Mesodermal cell (in vitro differentiated cells): ENCODE measurements around the gene ADIG.
"Not testable (repeated sequence)": the region's sequence is repeated elsewhere in the genome, so short reads cannot be mapped to it uniquely, and the experiment has no call there.

Experiments
- H3K27ac ChIP-seq: 2 replicates; pipeline ENCODE4 v1.7.0; 2013; ENCODE audit warnings: mild to moderate bottlenecking, low read depth, low read length, moderate library complexity; ENCODE audit not compliant: severe bottlenecking
- H3K36me3 ChIP-seq: 2 replicates; pipeline ENCODE4 v1.7.1; 2013; ENCODE audit warnings: mild to moderate bottlenecking, low read length, moderate library complexity; ENCODE audit not compliant: control insufficient read depth, insufficient read depth
- H3K4me1 ChIP-seq: one replicate; pipeline ENCODE4 v1.7.1; 2013; ENCODE audit warnings: mild to moderate bottlenecking, low read length; ENCODE audit not compliant: insufficient read depth, control insufficient read depth, poor library complexity, severe bottlenecking
- H3K4me3 ChIP-seq: 2 replicates; pipeline ENCODE4 v1.7.0; 2013; ENCODE audit warnings: low read length, control low read depth, mild to moderate bottlenecking; ENCODE audit not compliant: insufficient read depth, poor library complexity, severe bottlenecking; ENCODE audit errors: extremely low read depth
- H3K9me3 ChIP-seq: 2 replicates; pipeline ENCODE4 v1.7.1; 2013; ENCODE audit warnings: mild to moderate bottlenecking, low read length, moderate library complexity; ENCODE audit not compliant: control insufficient read depth
- WGBS, 2 experiments: methylation state at CpG; one replicate each; pipeline ENCODE4 v1.1.5; 2013; ENCODE audit warnings: missing lambda C conversion rate in 2 of 2; ENCODE audit not compliant: insufficient coverage in 2 of 2; 5-methylcytosine and 5-hydroxymethylcytosine counted together

Gene ADIG

DNA sequence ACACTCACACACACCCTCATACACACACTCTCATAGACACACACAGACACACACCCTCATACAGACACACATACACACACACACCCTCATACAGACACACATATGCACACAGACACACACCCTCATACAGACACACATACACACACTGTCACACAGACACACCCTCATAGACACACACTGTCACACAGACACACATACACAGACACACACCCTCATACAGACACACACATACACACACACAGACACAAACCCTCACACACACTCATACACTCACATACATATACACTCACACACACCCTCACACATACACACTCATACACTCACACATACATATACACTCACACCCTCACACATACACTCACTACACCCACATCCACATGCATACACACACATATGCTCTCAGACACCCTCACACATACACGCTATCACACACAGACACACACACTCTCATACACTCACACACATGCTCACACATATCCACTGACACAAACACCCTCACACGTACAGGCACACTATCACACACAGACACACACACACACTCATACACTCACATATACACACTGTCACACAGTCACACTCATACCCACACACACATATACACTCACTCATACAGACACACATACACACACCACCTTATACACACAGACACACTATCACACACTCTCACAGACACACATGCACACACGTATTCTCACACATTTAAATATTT lies 9.1 kb downstream of the ADIG start:
- no peaks in the 10 kb centered on the region for H3K9me3 ChIP-seq
- no peaks in the 10 kb centered on the region for H3K36me3 ChIP-seq
- 85 to 92% methylated on average over 3 of the region's 3 CpGs for WGBS, 2 experiments
- no peak overlapping the region for H3K27ac ChIP-seq
- peaks cover 8% of the 10 kb centered on the region for H3K4me1 ChIP-seq
- no peak overlapping the region for H3K4me3 ChIP-seq

DNA sequence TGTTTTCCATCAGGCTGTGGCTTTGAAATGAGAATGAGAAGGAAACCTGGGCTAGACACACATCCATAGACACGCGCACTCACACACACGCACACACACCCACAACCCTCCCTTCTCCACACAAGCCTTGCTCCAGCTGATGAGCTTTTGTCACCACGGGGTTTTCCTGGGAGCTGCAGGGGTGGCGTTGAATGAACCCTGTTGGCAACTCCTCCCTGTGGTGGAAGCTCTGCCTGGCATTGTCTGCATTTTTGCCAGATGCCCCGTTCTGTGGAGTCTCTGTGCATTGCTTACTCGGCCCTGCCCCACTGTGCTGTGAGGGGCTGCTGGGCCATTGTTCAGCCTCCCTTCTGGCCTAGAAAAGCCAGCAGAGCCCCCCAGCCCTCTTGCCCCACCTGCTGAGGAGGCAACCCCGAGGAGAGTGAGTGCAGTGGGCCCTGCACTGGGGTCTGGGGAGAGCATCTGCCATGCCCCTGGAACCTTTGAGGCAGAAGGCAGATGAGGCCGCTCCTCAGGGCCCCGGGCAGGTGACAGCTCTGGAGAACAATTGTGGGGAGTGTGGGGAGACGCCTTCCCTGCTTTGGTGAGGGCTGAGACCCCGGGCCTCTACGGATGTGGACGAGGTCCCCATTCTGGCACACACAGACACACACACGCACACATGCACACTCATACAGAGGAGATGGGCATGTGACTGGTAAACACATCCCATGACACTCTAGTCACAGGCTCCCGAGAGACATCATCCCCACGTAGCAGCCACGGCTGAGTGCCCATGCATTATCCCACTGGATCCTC lies 9.9 kb downstream of the ADIG start:
- Histone ChIP-seq H3K36me3 (no peaks in the 10 kb centered on the region), H3K4me1 (peaks cover 8% of the 10 kb centered on the region), H3K4me3 (no peak overlapping the region), H3K27ac (no peak overlapping the region), H3K9me3 (no peaks in the 10 kb centered on the region)
- 89 to 92% methylated on average over 14 to 16 of the region's 18 CpGs for WGBS, 2 experiments

DNA sequence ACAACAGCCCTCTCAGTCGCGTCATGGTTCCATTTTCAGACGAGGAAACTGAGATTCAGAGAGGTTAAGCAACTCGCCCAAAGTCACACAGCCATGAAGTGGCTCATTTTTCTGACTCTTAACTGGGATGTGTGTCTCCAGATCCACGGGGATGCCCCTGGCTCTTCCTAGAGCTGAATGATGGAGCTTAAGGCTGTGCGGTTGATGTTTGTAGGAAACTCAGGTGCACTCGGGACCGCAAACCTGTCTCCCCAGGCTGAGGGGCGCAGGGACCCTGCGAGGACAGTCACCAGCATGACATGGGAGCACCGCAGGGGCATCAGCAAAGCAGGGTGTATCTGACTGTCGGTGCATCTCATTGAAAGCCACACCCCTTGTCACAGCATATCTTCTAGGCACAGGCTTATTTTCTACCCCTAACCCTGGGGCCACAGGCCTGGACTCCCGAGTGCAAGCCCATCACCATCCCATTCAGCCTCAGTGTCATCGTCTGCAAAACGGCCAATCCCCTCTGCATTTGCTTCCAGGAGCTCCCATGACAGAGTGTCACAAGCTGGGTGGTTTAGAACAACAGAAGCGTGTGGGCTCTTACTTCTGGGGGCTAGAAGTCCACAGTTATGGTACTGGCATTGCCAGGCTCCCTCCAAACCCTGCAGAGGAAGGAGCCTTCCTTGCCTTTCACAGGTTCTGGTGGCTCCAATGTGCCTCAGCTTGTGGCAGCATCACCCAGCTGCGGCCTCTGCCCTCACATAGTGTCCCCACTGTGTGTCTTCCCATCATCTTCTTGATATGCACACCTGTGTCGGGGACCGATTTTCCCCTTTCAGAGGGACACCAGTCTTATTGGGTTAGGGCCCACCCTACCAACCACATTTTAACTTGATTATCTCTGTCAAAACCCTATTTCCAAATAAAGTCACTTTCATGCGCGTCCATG lies 10.7 kb downstream of the ADIG start:
- Histone ChIP-seq H3K4me1 (peaks cover 8% of the 10 kb centered on the region), H3K4me3 (no peak overlapping the region), H3K9me3 (no peaks in the 10 kb centered on the region), H3K36me3 (no peaks in the 10 kb centered on the region), H3K27ac (peak overlapping the region; percentile 36)
- WGBS, 2 experiments, result 90% methylated on average over 18 to 20 of the region's 21 CpGs

DNA sequence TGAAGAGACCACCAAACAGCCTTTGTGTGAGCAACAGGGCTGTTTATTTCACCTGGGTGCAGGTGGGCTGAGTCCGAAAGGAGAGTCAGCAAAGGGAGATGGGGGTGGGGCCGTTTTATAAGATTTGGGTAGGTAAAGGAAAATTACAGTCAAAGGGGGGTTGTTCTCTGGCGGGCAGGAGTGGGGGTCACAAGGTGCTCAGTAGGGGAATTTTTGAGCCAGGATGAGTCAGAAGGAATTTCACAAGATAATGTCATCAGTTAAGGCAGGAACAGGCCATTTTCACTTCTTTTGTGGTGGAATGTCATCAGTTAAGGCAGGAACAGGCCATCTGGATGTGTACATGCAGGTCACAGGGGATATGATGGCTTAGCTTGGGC lies 11.4 kb downstream of the ADIG start:
- not testable (repeated sequence) for H3K9me3 ChIP-seq, H3K4me1 ChIP-seq, H3K36me3 ChIP-seq, H3K4me3 ChIP-seq
- H3K27ac ChIP-seq, result peak overlapping the region; percentile 36
- 50% methylated on average over 3 of the region's 3 CpGs; no CpG with 5 or more reads in 1 of the 2 experiments for WGBS, 2 experiments

DNA sequence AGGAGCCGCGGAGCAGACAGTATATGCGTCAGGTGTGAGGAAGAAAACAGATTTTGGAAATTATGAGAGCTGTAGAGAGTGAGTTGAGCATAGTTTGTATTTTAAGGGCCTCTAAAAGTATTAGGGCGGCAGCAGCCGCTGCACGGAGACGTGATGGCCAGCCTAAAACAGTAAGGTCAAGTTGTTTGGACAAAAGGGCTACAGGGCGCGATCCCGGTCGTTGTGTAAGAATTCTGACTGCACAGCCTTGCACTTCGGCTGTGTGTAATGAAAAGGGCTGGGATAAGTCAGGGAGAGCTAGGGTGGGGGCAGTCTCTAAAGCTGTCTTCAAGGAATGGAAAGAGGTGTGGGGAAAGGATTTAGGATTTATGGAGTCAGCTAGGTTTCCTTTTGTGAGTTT lies 13.3 kb downstream of the ADIG start:
- H3K4me1 ChIP-seq, H3K36me3 ChIP-seq, H3K4me3 ChIP-seq, H3K9me3 ChIP-seq, H3K27ac ChIP-seq: not testable (repeated sequence)
- WGBS, 2 experiments, result 91 to 95% methylated on average over 12 of the region's 12 CpGs

DNA sequence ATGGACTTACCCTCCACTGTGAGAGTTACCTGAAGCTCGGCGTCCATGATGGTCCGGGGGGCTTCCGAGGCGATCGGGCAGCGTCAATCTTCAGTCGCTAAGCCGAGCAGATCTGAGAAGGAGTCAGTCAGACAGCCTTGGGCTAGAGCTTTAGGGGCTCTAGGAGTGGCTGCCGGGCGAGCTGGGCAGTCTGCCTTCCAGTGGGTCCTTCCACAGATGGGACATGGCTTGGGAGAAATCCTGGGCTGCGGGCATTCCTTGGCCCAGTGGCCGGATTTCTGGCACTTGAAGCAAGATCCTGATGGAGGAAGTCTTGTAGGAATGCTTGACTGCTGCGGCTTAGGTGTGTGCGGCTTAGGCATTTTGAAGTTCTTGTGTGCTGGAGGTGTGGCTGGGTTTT lies 14.9 kb downstream of the ADIG start:
- not testable (repeated sequence) for H3K36me3 ChIP-seq, H3K27ac ChIP-seq, H3K4me3 ChIP-seq, H3K9me3 ChIP-seq
- peaks cover 14% of the 10 kb centered on the region for H3K4me1 ChIP-seq
- WGBS, 2 experiments, result 94 to 97% methylated on average over 12 to 13 of the region's 15 CpGs

DNA sequence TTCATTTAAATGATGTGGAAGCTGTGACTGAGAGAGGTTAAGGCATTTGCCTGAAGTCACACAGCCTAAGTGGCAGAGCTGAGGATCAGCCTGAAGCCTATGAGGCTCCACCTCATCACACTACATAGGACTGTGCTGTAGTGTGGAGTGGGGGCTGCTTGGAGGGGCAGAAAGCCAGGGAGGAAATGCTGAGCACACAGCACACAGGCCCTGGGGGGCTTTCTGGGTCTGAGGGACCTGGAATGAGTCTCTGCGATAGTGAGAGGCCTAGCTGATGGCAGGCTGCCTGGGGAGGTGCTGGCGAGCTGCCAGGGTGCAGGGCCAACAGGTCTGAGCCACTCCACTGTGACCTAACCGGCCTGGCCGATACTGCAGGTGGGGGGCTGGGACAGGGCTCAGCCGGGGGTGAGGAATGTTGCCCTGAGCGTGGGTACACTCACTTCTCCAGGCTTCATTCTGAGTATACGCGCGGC lies 18.4 kb downstream of the ADIG start:
- peaks cover 29% of the 10 kb centered on the region for H3K4me1 ChIP-seq
- H3K36me3 ChIP-seq, result no peaks in the 10 kb centered on the region
- H3K4me3 ChIP-seq, result no peak overlapping the region
- no peaks in the 10 kb centered on the region for H3K9me3 ChIP-seq
- H3K27ac ChIP-seq, result no peak overlapping the region
- 65 to 78% methylated on average over 5 to 9 of the region's 9 CpGs for WGBS, 2 experiments

DNA sequence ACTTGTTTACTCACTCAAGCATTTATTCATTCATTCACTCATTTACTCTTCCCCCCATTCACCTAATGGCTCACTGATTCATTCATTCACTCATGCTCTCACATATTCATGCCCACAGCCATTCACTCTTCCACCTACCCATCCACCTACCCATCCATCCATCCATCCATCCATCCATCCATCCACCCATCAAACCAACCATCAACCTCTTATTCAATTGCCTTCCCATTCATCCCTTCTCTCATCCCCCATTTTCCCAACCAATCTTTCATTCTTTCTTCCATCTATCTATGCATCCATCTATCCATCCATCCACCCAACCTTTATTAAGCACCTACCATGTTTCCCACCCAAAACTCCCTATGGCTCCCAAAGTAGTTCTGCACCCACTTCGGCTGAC lies 19.1 kb downstream of the ADIG start:
- Histone ChIP-seq H3K9me3 (no peaks in the 10 kb centered on the region), H3K4me1 (peaks cover 29% of the 10 kb centered on the region), H3K4me3 (no peak overlapping the region), H3K36me3 (no peaks in the 10 kb centered on the region), H3K27ac (no peak overlapping the region)
- 100% methylated on average over 1 of the region's 1 CpG for WGBS, 2 experiments

DNA sequence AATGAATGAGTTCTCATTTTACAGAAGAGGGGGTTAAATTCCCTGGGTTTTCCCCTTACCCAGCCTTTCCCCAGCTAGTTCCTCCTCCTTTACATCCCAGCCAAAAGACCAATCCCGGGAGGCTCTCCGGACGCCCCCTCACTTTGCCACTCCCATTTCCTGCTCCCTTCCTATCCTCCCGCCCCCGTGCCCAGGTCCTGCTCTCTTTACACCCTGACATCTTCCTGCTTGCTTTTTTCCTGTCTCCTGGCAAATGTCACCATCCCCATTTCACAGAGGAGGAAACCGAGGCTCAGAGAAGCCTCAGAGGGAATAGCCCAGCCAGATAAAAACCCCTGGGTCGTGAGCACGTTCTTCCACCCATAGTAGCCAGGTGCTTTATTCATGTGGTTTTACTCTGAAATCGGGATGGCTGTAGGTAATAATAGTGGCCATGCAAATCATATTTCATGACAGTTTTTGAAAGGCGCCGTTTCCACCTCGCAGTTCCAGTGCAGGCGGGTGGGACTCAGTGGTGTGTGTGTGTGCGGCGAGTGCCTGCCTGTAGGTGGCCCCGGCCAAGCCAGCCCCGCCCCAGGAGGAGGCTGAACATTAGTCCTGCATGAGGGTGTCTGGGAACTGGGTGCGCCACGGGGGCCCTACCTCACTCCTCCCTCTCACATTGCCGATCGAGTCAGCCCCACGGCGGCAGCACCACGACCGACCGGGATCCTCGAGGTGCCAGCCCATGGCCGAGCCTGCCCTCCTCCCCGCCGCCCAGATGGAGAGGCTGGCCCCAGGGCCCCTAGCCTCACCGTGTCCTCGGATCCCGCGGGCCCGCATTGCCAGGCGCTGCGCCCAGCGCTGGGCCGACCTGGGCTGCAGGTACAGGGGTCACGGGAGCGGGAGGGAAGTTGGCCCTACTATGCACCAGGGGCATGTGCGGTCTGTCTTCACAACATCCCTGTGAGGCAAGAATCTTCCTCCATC lies 20.5 kb downstream of the ADIG start, which contains the start of gene ARHGAP40:
Gene ARHGAP40, plus strand, starts transcription at position 594 of the 969 bp plus-strand sequence.
- 35 to 38% methylated on average over 29 to 31 of the region's 42 CpGs for WGBS, 2 experiments
- no peaks in the 10 kb centered on the region for H3K9me3 ChIP-seq
- H3K4me1 ChIP-seq, result peaks cover 37% of the 10 kb centered on the region
- H3K36me3 ChIP-seq, result no peaks in the 10 kb centered on the region
- no peak within 1 kb of the TSS for H3K27ac ChIP-seq
- peak within 1 kb of the TSS; percentile 36 for H3K4me3 ChIP-seq
